Measurements from ENCODE around the gene CADPS2.

DNA sequence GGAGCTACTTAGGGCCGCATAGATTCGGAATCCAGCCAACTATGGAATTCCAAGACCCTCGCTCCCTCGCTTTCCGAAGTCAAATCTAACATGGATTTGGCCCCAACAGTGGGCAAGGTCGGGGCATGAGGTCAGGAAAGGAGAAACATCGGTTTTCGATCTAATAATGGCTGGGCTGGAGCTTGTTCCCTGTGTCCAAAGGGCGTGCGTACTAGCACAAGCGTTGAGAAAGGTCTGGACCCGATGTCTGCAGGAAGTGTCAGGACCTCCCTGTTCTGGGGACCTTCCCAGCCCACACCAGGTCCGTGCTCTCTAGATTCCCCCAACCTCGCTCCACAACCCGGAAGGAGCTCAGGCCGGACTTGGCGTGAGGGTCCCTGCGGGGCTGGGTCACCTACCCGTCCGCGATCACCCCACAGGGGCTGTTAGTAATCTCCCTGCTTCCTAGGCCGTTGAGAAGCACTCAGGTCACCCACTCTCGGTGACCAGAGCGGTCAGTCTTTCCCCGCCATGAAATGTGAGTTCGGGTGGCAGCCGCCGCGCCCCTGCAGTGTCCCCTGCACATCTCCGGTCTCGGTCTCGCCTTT is 586.5 kb downstream of the CADPS2 start:
- TF ChIP-seq EZH2 (IDR thresholded peaks at IDR 0.05; ENCODE audit: low read length), result peak; percentile 80
- TF ChIP-seq, protein P1, sequence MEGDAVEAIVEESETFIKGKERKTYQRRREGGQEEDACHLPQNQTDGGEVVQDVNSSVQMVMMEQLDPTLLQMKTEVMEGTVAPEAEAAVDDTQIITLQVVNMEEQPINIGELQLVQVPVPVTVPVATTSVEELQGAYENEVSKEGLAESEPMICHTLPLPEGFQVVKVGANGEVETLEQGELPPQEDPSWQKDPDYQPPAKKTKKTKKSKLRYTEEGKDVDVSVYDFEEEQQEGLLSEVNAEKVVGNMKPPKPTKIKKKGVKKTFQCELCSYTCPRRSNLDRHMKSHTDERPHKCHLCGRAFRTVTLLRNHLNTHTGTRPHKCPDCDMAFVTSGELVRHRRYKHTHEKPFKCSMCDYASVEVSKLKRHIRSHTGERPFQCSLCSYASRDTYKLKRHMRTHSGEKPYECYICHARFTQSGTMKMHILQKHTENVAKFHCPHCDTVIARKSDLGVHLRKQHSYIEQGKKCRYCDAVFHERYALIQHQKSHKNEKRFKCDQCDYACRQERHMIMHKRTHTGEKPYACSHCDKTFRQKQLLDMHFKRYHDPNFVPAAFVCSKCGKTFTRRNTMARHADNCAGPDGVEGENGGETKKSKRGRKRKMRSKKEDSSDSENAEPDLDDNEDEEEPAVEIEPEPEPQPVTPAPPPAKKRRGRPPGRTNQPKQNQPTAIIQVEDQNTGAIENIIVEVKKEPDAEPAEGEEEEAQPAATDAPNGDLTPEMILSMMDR (optimal IDR thresholded peaks at IDR 0.05 in 1 of 3, IDR thresholded peaks at IDR 0.05 in 1 of 3, conservative IDR thresholded peaks at IDR 0.05 in 1 of 3; ENCODE audit: extremely low read depth in 1 of 3, insufficient read depth in 2 of 3, low read length in 3 of 3), result no peak

Data from keratinocyte (primary cell).